ENCODE data around the gene SPATA20. TPM values are rescaled to one million over a fixed set of nuclear protein-coding genes. Genes with fewer than 3 reads are reported as not detected.

Gene SPATA20
- total RNA-seq, 4 donors from 2014 or later, result 34.1 to 67.3 (median 38.1) TPM

GRCh38 chr17:50564916-50565315, 17.9 kb downstream of the SPATA20 start:
- Histone ChIP-seq H3K4me1 (peaks cover 22 to 46% (median 31%) of the 10 kb centered on the region in 3 donors), H3K27ac (peak overlapping the region in 2 of 4 donors; percentile 68 to 69), H3K27me3 (peaks cover 17 to 82% (median 28%) of the 10 kb centered on the region in 4 donors), H3K9me3 (no peaks in the 10 kb centered on the region), H3K36me3 (no peaks in the 10 kb centered on the region), H3K4me3 (peak overlapping the region in 2 of 4 donors; percentile 6 to 35)
- intact Hi-C loops (cut with DNase I), result no loop called here
- no peak for DNase-seq
- 2 to 13% methylated on average over 9 to 10 of the region's 19 CpGs for WGBS, 2 donors
- TF ChIP-seq POLR2A (IDR thresholded peaks at IDR 0.05), result no peak
- TF ChIP-seq, protein P1, sequence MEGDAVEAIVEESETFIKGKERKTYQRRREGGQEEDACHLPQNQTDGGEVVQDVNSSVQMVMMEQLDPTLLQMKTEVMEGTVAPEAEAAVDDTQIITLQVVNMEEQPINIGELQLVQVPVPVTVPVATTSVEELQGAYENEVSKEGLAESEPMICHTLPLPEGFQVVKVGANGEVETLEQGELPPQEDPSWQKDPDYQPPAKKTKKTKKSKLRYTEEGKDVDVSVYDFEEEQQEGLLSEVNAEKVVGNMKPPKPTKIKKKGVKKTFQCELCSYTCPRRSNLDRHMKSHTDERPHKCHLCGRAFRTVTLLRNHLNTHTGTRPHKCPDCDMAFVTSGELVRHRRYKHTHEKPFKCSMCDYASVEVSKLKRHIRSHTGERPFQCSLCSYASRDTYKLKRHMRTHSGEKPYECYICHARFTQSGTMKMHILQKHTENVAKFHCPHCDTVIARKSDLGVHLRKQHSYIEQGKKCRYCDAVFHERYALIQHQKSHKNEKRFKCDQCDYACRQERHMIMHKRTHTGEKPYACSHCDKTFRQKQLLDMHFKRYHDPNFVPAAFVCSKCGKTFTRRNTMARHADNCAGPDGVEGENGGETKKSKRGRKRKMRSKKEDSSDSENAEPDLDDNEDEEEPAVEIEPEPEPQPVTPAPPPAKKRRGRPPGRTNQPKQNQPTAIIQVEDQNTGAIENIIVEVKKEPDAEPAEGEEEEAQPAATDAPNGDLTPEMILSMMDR (IDR thresholded peaks at IDR 0.05), result no peak

DNA sequence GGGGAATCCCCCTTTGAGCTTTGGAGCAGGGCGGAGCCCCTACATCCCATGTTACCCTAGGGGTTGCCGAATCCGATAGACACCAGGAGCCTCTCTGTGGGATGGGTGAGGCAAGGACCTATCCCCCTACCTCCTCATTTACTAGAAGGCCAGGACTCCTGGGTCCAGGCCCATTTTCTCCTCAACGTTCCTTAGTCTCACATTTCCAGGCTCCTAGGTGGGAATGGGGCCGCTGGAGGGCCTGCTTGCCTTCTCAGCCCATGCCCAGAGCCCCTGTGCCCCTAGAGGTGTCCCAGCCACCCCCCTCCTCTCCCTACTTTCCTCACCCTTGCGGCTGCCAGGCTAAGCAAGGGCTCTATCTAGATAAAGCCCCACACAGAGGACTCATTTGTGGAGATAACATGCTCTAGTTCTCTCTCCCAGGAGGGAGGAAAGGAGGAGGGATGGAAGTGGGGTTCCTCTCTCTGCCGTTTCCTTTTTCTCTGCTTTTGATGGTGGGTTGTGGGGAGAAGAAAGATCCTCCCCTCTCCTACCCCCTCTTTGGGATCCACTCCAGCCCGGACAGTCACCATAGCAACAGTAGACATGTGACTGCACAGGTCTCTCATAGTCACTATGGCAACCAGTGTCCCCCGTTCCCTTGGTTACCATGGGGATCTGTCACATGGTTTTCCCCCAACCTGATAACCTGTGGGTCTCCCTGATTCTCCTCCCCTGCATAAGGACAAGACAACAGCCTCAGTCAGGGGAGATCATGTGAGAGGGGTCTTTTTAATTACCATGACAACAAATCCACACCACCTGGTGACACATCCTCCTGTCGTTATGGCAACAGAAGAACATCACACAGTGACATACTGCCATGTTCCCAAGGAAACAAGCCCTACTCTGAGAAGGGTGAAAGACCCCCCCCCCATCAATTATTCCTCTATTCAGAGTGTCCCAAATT, 18.7 kb downstream of the SPATA20 start:
- intact Hi-C loops (cut with DNase I), result no loop called here
- Histone ChIP-seq H3K27me3 (peaks cover 16 to 74% (median 28%) of the 10 kb centered on the region in 4 donors), H3K9me3 (no peaks in the 10 kb centered on the region), H3K27ac (peak overlapping the region in 3 of 4 donors; percentile 14 to 69 (median 68)), H3K36me3 (no peaks in the 10 kb centered on the region), H3K4me1 (peaks cover 17 to 38% (median 25%) of the 10 kb centered on the region in 3 donors), H3K4me3 (peak overlapping the region in 2 of 4 donors; percentile 6 to 35)
- no peak for DNase-seq
- TF ChIP-seq, protein P1 (IDR thresholded peaks at IDR 0.05), result no peak
- TF ChIP-seq POLR2A (IDR thresholded peaks at IDR 0.05), result no peak
- WGBS, 2 donors, result 20 to 33% methylated on average over 4 to 7 of the region's 10 CpGs

DNA sequence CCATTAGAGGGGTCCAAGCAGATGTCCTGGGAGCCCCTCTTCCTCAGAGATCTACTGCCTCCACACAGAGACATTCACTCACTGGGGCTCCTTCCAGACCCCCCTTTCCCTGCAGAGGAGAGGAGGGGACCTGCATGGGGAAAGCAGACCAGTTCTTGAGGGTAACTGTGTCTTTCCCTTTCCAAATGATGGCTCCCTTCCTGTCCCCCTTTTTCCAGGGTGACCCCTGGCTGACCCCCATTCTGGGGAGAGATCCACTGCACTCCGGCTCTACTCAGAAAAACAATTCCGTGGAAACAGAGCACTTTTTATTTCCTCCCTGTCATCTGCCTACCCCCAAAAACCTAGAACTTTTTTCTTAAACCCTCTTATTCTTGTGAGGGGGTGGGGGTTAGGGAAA, 19.9 kb downstream of the SPATA20 start:
- WGBS, 2 donors, result 21 to 29% methylated on average over 2 of the region's 2 CpGs

DNA sequence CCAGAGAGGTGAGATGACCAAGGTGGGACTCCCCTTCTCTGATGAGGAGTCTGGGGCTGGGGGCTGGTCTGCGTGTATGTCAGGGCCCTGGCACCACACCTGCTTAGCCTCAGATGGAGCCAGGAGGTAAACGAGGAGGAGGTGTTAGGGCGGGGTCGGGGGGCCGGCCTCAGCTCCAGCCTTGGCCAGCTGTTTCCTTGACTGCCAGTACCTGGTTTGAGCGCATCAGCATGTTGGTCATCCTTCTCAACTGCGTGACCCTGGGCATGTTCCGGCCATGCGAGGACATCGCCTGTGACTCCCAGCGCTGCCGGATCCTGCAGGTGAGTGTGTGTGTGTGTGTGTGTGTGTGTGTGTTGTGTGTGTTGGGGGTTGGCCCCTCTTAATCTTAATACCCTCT, 21.7 kb downstream of the SPATA20 start:
- no peaks in the 10 kb centered on the region for H3K36me3 ChIP-seq
- peaks cover 0 to 17% (median 10%) of the 10 kb centered on the region in 3 donors for H3K4me1 ChIP-seq
- no peak overlapping the region for H3K4me3 ChIP-seq
- DNase-seq, result no peak
- intact Hi-C loops (cut with DNase I), result no loop called here
- no peak for TF ChIP-seq POLR2A (IDR thresholded peaks at IDR 0.05)
- TF ChIP-seq, protein P1 (IDR thresholded peaks at IDR 0.05), result no peak
- peaks cover 0 to 49% (median 6%) of the 10 kb centered on the region in 4 donors for H3K27me3 ChIP-seq
- H3K9me3 ChIP-seq, result no peaks in the 10 kb centered on the region
- H3K27ac ChIP-seq, result no peak overlapping the region
- WGBS, 2 donors, result 67% methylated on average over 1 of the region's 12 CpGs; no CpG with 5 or more reads in 1 of the 2 donors

More for the DNA sequence above, 19.9 kb downstream of the SPATA20 start:
- Histone ChIP-seq H3K9me3 (no peaks in the 10 kb centered on the region), H3K4me1 (peaks cover 5 to 26% (median 13%) of the 10 kb centered on the region in 3 donors), H3K36me3 (no peaks in the 10 kb centered on the region), H3K27ac (no peak overlapping the region), H3K27me3 (peaks cover 4 to 67% (median 18%) of the 10 kb centered on the region in 4 donors), H3K4me3 (no peak overlapping the region)
- TF ChIP-seq POLR2A (IDR thresholded peaks at IDR 0.05), result no peak
- TF ChIP-seq, protein P1 (IDR thresholded peaks at IDR 0.05), result no peak
- DNase-seq, result no peak
- intact Hi-C loops (cut with DNase I), result no loop called here

DNA sequence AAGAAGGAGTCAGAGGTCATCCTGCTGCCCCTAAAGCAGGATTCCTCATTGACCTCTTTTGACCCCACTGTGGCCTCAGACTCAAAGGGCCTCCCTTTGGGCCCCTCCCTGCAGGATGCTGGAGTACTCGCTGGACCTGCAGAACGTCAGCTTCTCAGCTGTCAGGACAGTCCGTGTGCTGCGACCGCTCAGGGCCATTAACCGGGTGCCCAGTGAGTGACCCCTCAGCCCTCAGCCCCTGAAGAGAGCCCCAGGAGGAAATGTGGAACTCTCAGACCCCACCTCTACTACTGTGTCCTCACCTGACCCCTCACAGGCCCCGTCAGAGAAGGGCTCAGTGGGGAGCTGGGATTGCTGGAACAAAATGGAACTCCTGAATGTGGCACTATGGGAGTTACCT, 22.6 kb downstream of the SPATA20 start:
- 90% methylated on average over 2 of the region's 7 CpGs; no CpG with 5 or more reads in 1 of the 2 donors for WGBS, 2 donors
- Histone ChIP-seq H3K27ac (no peak overlapping the region), H3K36me3 (no peaks in the 10 kb centered on the region), H3K9me3 (no peaks in the 10 kb centered on the region), H3K4me1 (peaks cover 0 to 12% (median 10%) of the 10 kb centered on the region in 3 donors), H3K27me3 (peaks cover 0 to 40% (median 5%) of the 10 kb centered on the region in 4 donors), H3K4me3 (no peak overlapping the region)
- intact Hi-C loops (cut with DNase I), result no loop called here
- DNase-seq, result no peak
- TF ChIP-seq POLR2A (IDR thresholded peaks at IDR 0.05), result no peak
- TF ChIP-seq, protein P1 (IDR thresholded peaks at IDR 0.05), result no peak
